Endothelial cell (in vitro differentiated cells): ENCODE results near the gene MS4A4A. TPM values are rescaled to one million over a fixed set of nuclear protein-coding genes. Genes with fewer than 3 reads are reported as not detected.

Source experiments
- DNase-seq: peaks from one replicate; pipeline ENCODE4 v3.0.0; 2021; ENCODE audit warnings: low spot score
- H3K27ac Mint-ChIP-seq: one replicate; pipeline ENCODE4 v1.8.0; 2021; ENCODE audit warnings: mixed read lengths, inconsistent platforms; ENCODE audit not compliant: unreplicated experiment
- H3K27me3 Mint-ChIP-seq: one replicate; pipeline ENCODE4 v1.8.0; 2021; ENCODE audit warnings: mild to moderate bottlenecking, moderate library complexity, mixed read lengths, inconsistent platforms; ENCODE audit not compliant: unreplicated experiment
- H3K36me3 Mint-ChIP-seq: one replicate; pipeline ENCODE4 v1.8.0; 2021; ENCODE audit warnings: mild to moderate bottlenecking, low read depth, mixed read lengths, inconsistent platforms; ENCODE audit not compliant: unreplicated experiment
- H3K4me1 Mint-ChIP-seq: one replicate; pipeline ENCODE4 v1.8.0; 2021; ENCODE audit warnings: mild to moderate bottlenecking, mixed read lengths, inconsistent platforms; ENCODE audit not compliant: unreplicated experiment
- H3K4me3 Mint-ChIP-seq: one replicate; pipeline ENCODE4 v1.8.0; 2021; ENCODE audit warnings: mild to moderate bottlenecking, mixed read lengths, inconsistent platforms; ENCODE audit not compliant: unreplicated experiment
- H3K9me3 Mint-ChIP-seq: one replicate; pipeline ENCODE4 v1.8.0; 2021; ENCODE audit warnings: mixed read lengths, inconsistent platforms; ENCODE audit not compliant: unreplicated experiment
- total RNA-seq: library from RNA; stranded (reverse); fragmentation: NEBNext Ultra II Directional; extraction: Animal tissue kit (Norgen Biotek cat#: 25700); gene quantifications from one replicate; pipeline ENCODE4 v1.2.1, GENCODE V29; 2021; ENCODE audit not compliant: unreplicated experiment
- TF ChIP-seq, protein P1 (sequence below): fragments of 200-600 bp; sonication (generic); IDR thresholded peaks from one replicate; pipeline ENCODE4 v1.5.0; 2021; ENCODE audit warnings: antibody characterized with exemption; ENCODE audit not compliant: unreplicated experiment

The MS4A4A gene
- total RNA-seq, 1 donor from 2014 or later: not detected

DNA sequence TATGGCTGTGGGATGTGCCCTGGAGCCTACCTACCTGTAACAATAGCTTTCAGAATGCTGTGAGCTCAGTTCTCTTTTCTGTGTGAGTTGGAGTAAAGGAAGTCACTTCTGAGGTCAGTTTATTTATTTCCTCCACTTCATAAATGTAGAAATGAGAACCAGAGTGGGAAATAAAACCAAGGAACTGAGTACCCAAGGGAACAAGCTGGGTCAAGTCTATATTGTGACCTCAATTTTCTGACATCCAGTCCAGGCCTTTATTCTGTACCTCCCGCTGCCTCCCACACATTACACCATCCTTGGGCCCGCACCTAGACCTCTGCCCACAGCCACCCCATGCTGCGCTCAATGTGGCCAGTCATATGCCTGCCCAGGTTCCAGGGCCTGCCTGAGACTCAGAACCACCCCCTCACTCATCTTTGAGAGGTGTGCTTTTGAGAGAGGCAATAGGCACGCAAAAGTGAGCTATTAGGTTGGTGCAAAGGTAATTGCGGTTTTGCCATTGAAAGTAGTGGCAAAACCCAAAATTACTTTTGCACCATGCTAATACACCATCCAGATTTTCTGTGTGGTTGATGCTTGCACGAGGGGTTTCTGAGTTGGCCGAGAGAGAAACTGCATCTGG is 56.4 kb downstream of the MS4A4A start:
- no peaks in the 10 kb centered on the region for H3K36me3 Mint-ChIP-seq
- TF ChIP-seq, protein P1, sequence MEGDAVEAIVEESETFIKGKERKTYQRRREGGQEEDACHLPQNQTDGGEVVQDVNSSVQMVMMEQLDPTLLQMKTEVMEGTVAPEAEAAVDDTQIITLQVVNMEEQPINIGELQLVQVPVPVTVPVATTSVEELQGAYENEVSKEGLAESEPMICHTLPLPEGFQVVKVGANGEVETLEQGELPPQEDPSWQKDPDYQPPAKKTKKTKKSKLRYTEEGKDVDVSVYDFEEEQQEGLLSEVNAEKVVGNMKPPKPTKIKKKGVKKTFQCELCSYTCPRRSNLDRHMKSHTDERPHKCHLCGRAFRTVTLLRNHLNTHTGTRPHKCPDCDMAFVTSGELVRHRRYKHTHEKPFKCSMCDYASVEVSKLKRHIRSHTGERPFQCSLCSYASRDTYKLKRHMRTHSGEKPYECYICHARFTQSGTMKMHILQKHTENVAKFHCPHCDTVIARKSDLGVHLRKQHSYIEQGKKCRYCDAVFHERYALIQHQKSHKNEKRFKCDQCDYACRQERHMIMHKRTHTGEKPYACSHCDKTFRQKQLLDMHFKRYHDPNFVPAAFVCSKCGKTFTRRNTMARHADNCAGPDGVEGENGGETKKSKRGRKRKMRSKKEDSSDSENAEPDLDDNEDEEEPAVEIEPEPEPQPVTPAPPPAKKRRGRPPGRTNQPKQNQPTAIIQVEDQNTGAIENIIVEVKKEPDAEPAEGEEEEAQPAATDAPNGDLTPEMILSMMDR: no peak
- H3K4me3 Mint-ChIP-seq: no peak overlapping the region
- no peak for DNase-seq
- no peaks in the 10 kb centered on the region for H3K9me3 Mint-ChIP-seq
- H3K4me1 Mint-ChIP-seq: peaks cover 4% of the 10 kb centered on the region
- no peak overlapping the region for H3K27ac Mint-ChIP-seq
- no peaks in the 10 kb centered on the region for H3K27me3 Mint-ChIP-seq

DNA sequence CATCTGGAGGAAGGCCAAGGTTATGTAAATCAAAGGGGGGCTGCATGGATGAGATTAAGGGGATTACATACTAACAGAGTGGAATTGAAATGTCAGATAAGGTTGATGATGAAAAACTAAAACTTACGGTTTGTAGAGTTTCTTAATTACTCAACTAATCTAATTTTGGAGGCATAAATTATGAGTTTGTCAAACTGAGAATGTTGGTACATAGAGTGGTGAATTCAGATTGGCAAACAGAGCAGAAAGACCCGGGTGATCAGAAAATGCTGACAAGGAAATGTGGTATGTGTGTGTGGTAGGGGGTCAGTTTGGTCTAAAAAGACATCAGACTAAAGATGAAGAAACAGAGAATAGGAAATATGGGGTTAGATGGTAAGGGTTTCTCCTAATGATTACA is 57.6 kb downstream of the MS4A4A start:
- DNase-seq: no peak
- no peak overlapping the region for H3K4me3 Mint-ChIP-seq
- TF ChIP-seq, protein P1: no peak
- no peaks in the 10 kb centered on the region for H3K9me3 Mint-ChIP-seq
- no peaks in the 10 kb centered on the region for H3K27me3 Mint-ChIP-seq
- H3K4me1 Mint-ChIP-seq: peaks cover under 1% of the 10 kb centered on the region
- H3K36me3 Mint-ChIP-seq: no peaks in the 10 kb centered on the region
- H3K27ac Mint-ChIP-seq: no peak overlapping the region

DNA sequence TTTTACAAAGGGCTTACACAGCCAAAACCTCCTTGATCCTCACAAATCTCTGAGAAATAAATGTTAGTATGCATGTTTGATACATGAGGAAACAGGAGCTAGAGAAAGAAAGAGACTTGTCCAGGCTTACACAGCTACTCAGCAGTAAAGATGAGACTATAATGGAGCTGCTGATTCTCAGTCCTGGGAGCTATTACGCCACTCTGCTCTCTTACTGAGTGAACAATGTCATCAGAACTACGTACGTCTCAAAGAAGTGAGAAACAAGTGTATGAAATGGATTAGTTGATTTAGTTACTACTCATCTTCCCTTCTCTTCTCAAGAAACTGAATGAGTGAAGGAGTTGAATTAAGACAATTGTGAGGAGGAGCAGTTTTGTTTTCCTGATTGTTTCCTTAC is 58.9 kb downstream of the MS4A4A start:
- Mint-ChIP-seq H3K9me3 (no peaks in the 10 kb centered on the region), H3K4me3 (no peak overlapping the region), H3K27ac (no peak overlapping the region)

DNA sequence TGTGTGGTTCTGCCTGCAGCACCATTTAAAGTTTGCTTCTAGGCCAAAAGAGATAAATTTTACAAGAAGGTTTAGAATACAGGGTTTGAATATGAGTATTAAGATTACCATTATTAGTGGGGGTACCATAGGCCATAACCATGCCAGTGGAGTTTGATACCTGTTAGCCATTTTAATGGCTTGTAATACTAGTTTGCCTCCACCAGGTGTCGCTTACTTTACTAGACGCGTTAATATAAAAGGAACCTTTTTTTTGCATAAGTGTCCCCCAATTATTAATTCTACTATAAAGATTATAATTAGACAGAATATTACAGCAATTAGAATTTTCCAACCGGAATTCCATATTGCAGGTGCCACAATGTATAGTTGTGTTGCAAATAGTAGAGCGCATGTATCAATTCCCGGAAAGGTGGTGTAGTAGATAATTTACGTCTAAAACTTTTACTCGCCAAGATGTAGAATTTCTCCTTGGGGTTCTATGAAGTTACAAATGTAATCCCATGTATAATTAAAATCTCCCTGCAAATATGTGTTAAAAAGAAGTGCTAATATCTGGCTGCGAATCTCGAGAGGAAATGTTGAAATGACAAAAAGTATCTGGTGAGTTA is 62.7 kb downstream of the MS4A4A start:
- peaks cover 8% of the 10 kb centered on the region for H3K4me1 Mint-ChIP-seq
- H3K9me3 Mint-ChIP-seq: no peaks in the 10 kb centered on the region
- no peak overlapping the region for H3K27ac Mint-ChIP-seq
- TF ChIP-seq, protein P1: peak; percentile 82
- H3K36me3 Mint-ChIP-seq: no peaks in the 10 kb centered on the region
- H3K4me3 Mint-ChIP-seq: no peak overlapping the region
- no peaks in the 10 kb centered on the region for H3K27me3 Mint-ChIP-seq
- DNase-seq: no peak

More for the DNA sequence above, 58.9 kb downstream of the MS4A4A start:
- H3K4me1 Mint-ChIP-seq: no peaks in the 10 kb centered on the region
- H3K27me3 Mint-ChIP-seq: no peaks in the 10 kb centered on the region
- H3K36me3 Mint-ChIP-seq: no peaks in the 10 kb centered on the region
- DNase-seq: no peak
- TF ChIP-seq, protein P1: no peak

DNA sequence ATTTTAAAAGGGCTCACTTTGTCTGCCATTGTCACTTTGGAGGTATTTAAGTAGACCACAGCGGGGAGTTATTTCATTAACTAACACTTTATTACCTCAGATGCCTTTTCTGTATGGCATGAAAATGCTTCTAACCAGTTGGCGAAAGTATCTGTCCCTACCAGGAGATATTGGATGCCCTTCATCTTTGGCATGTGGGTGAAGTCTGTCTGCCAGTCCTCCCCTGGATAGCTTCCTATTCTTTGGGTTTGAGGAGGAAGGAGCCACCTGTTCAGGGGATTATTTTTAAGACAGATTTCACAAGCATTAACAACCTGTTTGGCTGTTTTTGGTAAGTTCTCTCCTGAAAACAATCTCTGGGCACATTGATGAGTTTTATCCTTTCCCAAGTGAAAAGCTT is 63.7 kb downstream of the MS4A4A start:
- Mint-ChIP-seq H3K27ac (no peak overlapping the region), H3K4me3 (no peak overlapping the region), H3K9me3 (no peaks in the 10 kb centered on the region), H3K27me3 (no peaks in the 10 kb centered on the region), H3K36me3 (no peaks in the 10 kb centered on the region), H3K4me1 (peaks cover 9% of the 10 kb centered on the region)
- TF ChIP-seq, protein P1: no peak
- DNase-seq: no peak
